Neuronal stem cell (in vitro differentiated cells): ENCODE measurements around the gene NAT8L.

Experiments
- DNase-seq: peaks from one replicate; pipeline ENCODE4 v3.0.0-alpha.2; 2013; ENCODE audit warnings: low spot score
- H2AFZ ChIP-seq: one replicate; pipeline ENCODE4 v1.6.1; 2013; ENCODE audit warnings: mild to moderate bottlenecking, low read length, inconsistent platforms
- H2AK5ac ChIP-seq: 2 replicates; pipeline ENCODE4 v1.6.1; 2013; ENCODE audit warnings: low read depth, mild to moderate bottlenecking, inconsistent platforms, low read length, moderate library complexity, mixed read lengths
- H2BK120ac ChIP-seq: 2 replicates; pipeline ENCODE4 v1.6.1; 2013; ENCODE audit warnings: low read depth, mild to moderate bottlenecking, inconsistent platforms, low read length, moderate library complexity, mixed read lengths
- H2BK12ac ChIP-seq: one replicate; pipeline ENCODE4 v1.6.1; 2013; ENCODE audit warnings: low read length, inconsistent platforms
- H2BK15ac ChIP-seq: 2 replicates; pipeline ENCODE4 v1.6.1; 2013; ENCODE audit warnings: mild to moderate bottlenecking, low read length, inconsistent platforms, mixed read lengths
- H2BK5ac ChIP-seq: one replicate; pipeline ENCODE4 v1.6.1; 2013; ENCODE audit warnings: inconsistent platforms, mild to moderate bottlenecking, low read length, moderate library complexity
- H3K14ac ChIP-seq: one replicate; pipeline ENCODE4 v1.6.1; 2013; ENCODE audit warnings: low read length, inconsistent platforms
- H3K18ac ChIP-seq: 2 replicates; pipeline ENCODE4 v1.6.1; 2013; ENCODE audit warnings: low read length, inconsistent platforms
- H3K23ac ChIP-seq: 2 replicates; pipeline ENCODE4 v1.6.1; 2013; ENCODE audit warnings: low read depth, mild to moderate bottlenecking, mixed read lengths, low read length, inconsistent platforms; ENCODE audit not compliant: poor library complexity
- H3K27ac ChIP-seq: replicated peaks from 3 replicates; pipeline ENCODE4 v1.5.1; 2013; ENCODE audit warnings: low read length, inconsistent platforms
- H3K27me3 ChIP-seq, 3 experiments: 2 replicates each; pipeline ENCODE4 v1.6.1; 2013; ENCODE audit warnings: low read length in 3 of 3, mild to moderate bottlenecking in 2 of 3, inconsistent platforms in 1 of 3, low read depth in 1 of 3, mixed read lengths in 1 of 3, moderate library complexity in 1 of 3; ENCODE audit not compliant: control insufficient read depth in 3 of 3, insufficient read depth in 3 of 3
- H3K36me3 ChIP-seq, 2 donors: replicated peaks in 1 of 2; 2 replicates each; pipeline ENCODE4 v1.6.1; 2013; ENCODE audit warnings: low read length in 2 of 2; ENCODE audit not compliant: control insufficient read depth in 2 of 2, insufficient read depth in 2 of 2
- H3K4ac ChIP-seq: 2 replicates; pipeline ENCODE4 v1.6.1; 2013; ENCODE audit warnings: inconsistent platforms, mild to moderate bottlenecking, low read length, moderate library complexity
- H3K4me1 ChIP-seq, 2 donors: 1 replicate in 1 of 2; 2 replicates in 1 of 2; pipeline ENCODE4 v1.6.1; 2013; ENCODE audit warnings: low read length in 2 of 2, low read depth in 1 of 2; ENCODE audit not compliant: control insufficient read depth in 2 of 2, insufficient read depth in 1 of 2
- H3K4me2 ChIP-seq: one replicate; pipeline ENCODE4 v1.6.1; 2013; ENCODE audit warnings: mild to moderate bottlenecking, low read length, inconsistent platforms; ENCODE audit not compliant: insufficient read depth, poor library complexity, severe bottlenecking
- H3K4me3 ChIP-seq, 2 donors: 2 replicates each; pipeline ENCODE4 v1.5.1; 2013; ENCODE audit warnings: low read length in 2 of 2, mild to moderate bottlenecking in 2 of 2, inconsistent platforms in 1 of 2, moderate library complexity in 1 of 2
- H3K79me1 ChIP-seq: one replicate; pipeline ENCODE4 v1.6.1; 2013; ENCODE audit warnings: low read depth, mild to moderate bottlenecking, inconsistent platforms, low read length, moderate library complexity
- H3K9ac ChIP-seq: one replicate; pipeline ENCODE4 v1.6.1; 2013; ENCODE audit warnings: mild to moderate bottlenecking, low read depth, low read length, inconsistent platforms; ENCODE audit not compliant: poor library complexity
- H3K9me3 ChIP-seq, 2 donors: replicated peaks in 1 of 2; 2 replicates each; pipeline versions ENCODE3 to v1.6.1; 2013; ENCODE audit warnings: low read length in 2 of 2, mild to moderate bottlenecking in 2 of 2, inconsistent platforms in 1 of 2, low read depth in 1 of 2, mixed read lengths in 1 of 2, moderate library complexity in 1 of 2; ENCODE audit not compliant: control insufficient read depth in 2 of 2, insufficient read depth in 1 of 2
- H4K8ac ChIP-seq: one replicate; pipeline ENCODE4 v1.6.1; 2013; ENCODE audit warnings: low read depth, mild to moderate bottlenecking, inconsistent platforms, low read length, moderate library complexity
- H4K91ac ChIP-seq: one replicate; pipeline ENCODE4 v1.6.1; 2013; ENCODE audit warnings: low read length, low read depth, mild to moderate bottlenecking, inconsistent platforms; ENCODE audit not compliant: poor library complexity
- WGBS, 2 donors: extraction: QIAGEN DNeasy Blood & Tissue Kit; methylation state at CpG; one replicate each; pipeline ENCODE4 v1.1.7; 2013; ENCODE audit warnings: missing lambda C conversion rate in 2 of 2, mixed read lengths in 1 of 2; ENCODE audit not compliant: insufficient read length in 2 of 2, insufficient replicate concordance in 1 of 2; ENCODE audit errors: extremely low coverage in 2 of 2; 5-methylcytosine and 5-hydroxymethylcytosine counted together

NAT8L gene

GRCh38 chr4:2101346-2102044 lies 42.4 kb downstream of the NAT8L start:
- Histone ChIP-seq H3K27me3 (no peaks in the 10 kb centered on the region), H3K9me3 (peaks cover 19 to 30% of the 10 kb centered on the region in 2 donors), H3K4me2 (no peak overlapping the region), H2BK15ac (no peak overlapping the region), H2AK5ac (no peak overlapping the region), H2BK120ac (no peak overlapping the region), H3K4me1 (no peaks in the 10 kb centered on the region), H3K4ac (no peak overlapping the region), H3K14ac (peak overlapping the region; percentile 14), H2AFZ (no peak overlapping the region), H2BK12ac (no peak overlapping the region), H4K91ac (no peak overlapping the region), H3K4me3 (no peak overlapping the region), H3K36me3 (no peaks in the 10 kb centered on the region), H3K18ac (no peak overlapping the region), H3K9ac (no peak overlapping the region), H2BK5ac (no peak overlapping the region), H3K23ac (no peak overlapping the region), H3K27ac (no peak overlapping the region), H3K79me1 (no peaks in the 10 kb centered on the region), H4K8ac (no peak overlapping the region)
- DNase-seq, result no peak
- no CpG with 5 or more reads among the region's 7 CpGs for WGBS, 2 donors

GRCh38 chr4:2102045-2102883 lies 43.1 kb downstream of the NAT8L start:
- H4K91ac ChIP-seq, result no peak overlapping the region
- no peak overlapping the region for H2BK15ac ChIP-seq
- H3K4ac ChIP-seq, result no peak overlapping the region
- H2BK120ac ChIP-seq, result no peak overlapping the region
- H3K23ac ChIP-seq, result peak overlapping the region; percentile 17
- H2BK5ac ChIP-seq, result no peak overlapping the region
- H2AFZ ChIP-seq, result no peak overlapping the region
- H3K9me3 ChIP-seq, result peaks cover 16 to 24% of the 10 kb centered on the region in 2 donors
- H3K27me3 ChIP-seq, result peaks cover 0 to under 1% (median 0%) of the 10 kb centered on the region in 3 experiments
- H4K8ac ChIP-seq, result no peak overlapping the region
- no peaks in the 10 kb centered on the region for H3K79me1 ChIP-seq
- no peak overlapping the region for H3K9ac ChIP-seq
- H3K36me3 ChIP-seq, result no peaks in the 10 kb centered on the region
- no peak for DNase-seq
- H3K18ac ChIP-seq, result no peak overlapping the region
- H2BK12ac ChIP-seq, result no peak overlapping the region
- no peaks in the 10 kb centered on the region for H3K4me1 ChIP-seq
- H3K4me2 ChIP-seq, result no peak overlapping the region
- peak overlapping the region; percentile 14 for H3K14ac ChIP-seq
- WGBS, 2 donors, result no CpG with 5 or more reads among the region's 4 CpGs
- no peak overlapping the region for H2AK5ac ChIP-seq
- no peak overlapping the region for H3K27ac ChIP-seq
- no peak overlapping the region for H3K4me3 ChIP-seq

- no peak overlapping the region for H3K23ac ChIP-seq
- DNase-seq, result no peak
Observed at GRCh38 chr4:2103127-2103842, 44.2 kb downstream of the NAT8L start.

More at GRCh38 chr4:2103127-2103842, 44.2 kb downstream of the NAT8L start:
- Histone ChIP-seq H3K4me3 (no peak overlapping the region), H2BK120ac (no peak overlapping the region), H2AK5ac (no peak overlapping the region), H3K4me1 (no peaks in the 10 kb centered on the region), H2BK5ac (no peak overlapping the region), H2AFZ (no peak overlapping the region), H4K8ac (no peak overlapping the region), H3K79me1 (no peaks in the 10 kb centered on the region), H3K4me2 (no peak overlapping the region), H2BK12ac (no peak overlapping the region), H3K18ac (no peak overlapping the region), H3K9ac (no peak overlapping the region), H2BK15ac (no peak overlapping the region), H3K27me3 (peaks cover 0 to 9% (median 4%) of the 10 kb centered on the region in 3 experiments), H3K4ac (no peak overlapping the region), H3K27ac (no peak overlapping the region), H3K36me3 (no peaks in the 10 kb centered on the region), H3K9me3 (peaks cover 16 to 24% of the 10 kb centered on the region in 2 donors), H3K14ac (no peak overlapping the region), H4K91ac (no peak overlapping the region)
- WGBS, 2 donors, result no CpG with 5 or more reads among the region's 5 CpGs
